Type B pancreatic cell (in vitro differentiated cells): Measurements from ENCODE around the gene MBD5. TPM values are rescaled to one million over a fixed set of nuclear protein-coding genes. Genes with fewer than 3 reads are reported as not detected.
A peak's percentile ranks its signal among the peaks of the same experiment; 100 is the strongest.

Experiments
- DNase-seq: peaks from one replicate; pipeline ENCODE4 v3.0.0; 2021; ENCODE audit warnings: mixed read lengths; ENCODE audit not compliant: unreplicated experiment; ENCODE audit errors: extremely low spot score
- H3K27ac Mint-ChIP-seq: 2 replicates; pipeline ENCODE4 v1.8.0; 2021; ENCODE audit warnings: mild to moderate bottlenecking, mixed read lengths
- H3K27me3 Mint-ChIP-seq: 2 replicates; pipeline ENCODE4 v1.8.0; 2021; ENCODE audit warnings: mixed read lengths
- H3K36me3 Mint-ChIP-seq: 2 replicates; pipeline ENCODE4 v1.8.0; 2021; ENCODE audit warnings: mixed read lengths
- H3K4me1 Mint-ChIP-seq: one replicate; pipeline ENCODE4 v1.8.0; 2021; ENCODE audit warnings: mixed read lengths; ENCODE audit not compliant: unreplicated experiment
- H3K4me3 Mint-ChIP-seq: 2 replicates; pipeline ENCODE4 v1.8.0; 2021; ENCODE audit warnings: mild to moderate bottlenecking, mixed read lengths
- H3K9me3 Mint-ChIP-seq: 2 replicates; pipeline ENCODE4 v1.8.0; 2021; ENCODE audit warnings: mixed read lengths
- total RNA-seq: library from RNA; stranded (reverse); gene quantifications from 2 replicates; pipeline ENCODE4 v1.2.1, GENCODE V29; 2021; ENCODE audit warnings: low replicate concordance
- TF ChIP-seq, protein P1 (sequence below): fragments of 200-600 bp; sonication (generic); conservative IDR thresholded peaks from 2 replicates; pipeline ENCODE4 v1.5.0; 2021; ENCODE audit warnings: antibody characterized with exemption, mild to moderate bottlenecking

MBD5 gene
- total RNA-seq, 1 donor from 2014 or later = 54.7 TPM

DNA sequence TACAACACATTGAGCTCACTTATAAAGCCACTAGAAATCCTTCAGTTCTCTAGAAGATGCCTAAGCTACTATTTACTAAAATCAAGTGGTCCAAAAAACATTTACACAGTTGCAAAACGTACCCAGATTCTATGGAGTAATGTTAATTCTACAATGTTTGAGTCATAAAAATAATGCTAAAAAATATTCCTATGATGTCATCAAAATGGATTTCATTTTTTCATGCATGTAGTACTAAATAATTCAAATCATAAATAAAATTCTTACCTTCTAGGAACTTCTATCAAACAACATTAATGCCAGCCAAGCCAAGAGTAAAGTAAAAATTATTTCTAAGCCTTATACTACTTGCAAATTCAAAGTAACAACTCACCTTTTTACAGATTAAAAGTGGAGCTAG lies 454.7 kb downstream of the MBD5 start:
- DNase-seq = no peak
- TF ChIP-seq, protein P1, sequence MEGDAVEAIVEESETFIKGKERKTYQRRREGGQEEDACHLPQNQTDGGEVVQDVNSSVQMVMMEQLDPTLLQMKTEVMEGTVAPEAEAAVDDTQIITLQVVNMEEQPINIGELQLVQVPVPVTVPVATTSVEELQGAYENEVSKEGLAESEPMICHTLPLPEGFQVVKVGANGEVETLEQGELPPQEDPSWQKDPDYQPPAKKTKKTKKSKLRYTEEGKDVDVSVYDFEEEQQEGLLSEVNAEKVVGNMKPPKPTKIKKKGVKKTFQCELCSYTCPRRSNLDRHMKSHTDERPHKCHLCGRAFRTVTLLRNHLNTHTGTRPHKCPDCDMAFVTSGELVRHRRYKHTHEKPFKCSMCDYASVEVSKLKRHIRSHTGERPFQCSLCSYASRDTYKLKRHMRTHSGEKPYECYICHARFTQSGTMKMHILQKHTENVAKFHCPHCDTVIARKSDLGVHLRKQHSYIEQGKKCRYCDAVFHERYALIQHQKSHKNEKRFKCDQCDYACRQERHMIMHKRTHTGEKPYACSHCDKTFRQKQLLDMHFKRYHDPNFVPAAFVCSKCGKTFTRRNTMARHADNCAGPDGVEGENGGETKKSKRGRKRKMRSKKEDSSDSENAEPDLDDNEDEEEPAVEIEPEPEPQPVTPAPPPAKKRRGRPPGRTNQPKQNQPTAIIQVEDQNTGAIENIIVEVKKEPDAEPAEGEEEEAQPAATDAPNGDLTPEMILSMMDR = no peak
- no peaks in the 10 kb centered on the region for H3K27me3 Mint-ChIP-seq
- H3K4me3 Mint-ChIP-seq = no peak overlapping the region
- no peaks in the 10 kb centered on the region for H3K9me3 Mint-ChIP-seq
- H3K36me3 Mint-ChIP-seq = no peaks in the 10 kb centered on the region
- H3K4me1 Mint-ChIP-seq = no peaks in the 10 kb centered on the region
- no peak overlapping the region for H3K27ac Mint-ChIP-seq

GRCh38 chr2:148479398-148479797 lies 458.5 kb downstream of the MBD5 start:
- Mint-ChIP-seq H3K27ac (no peak overlapping the region), H3K9me3 (peaks cover 6% of the 10 kb centered on the region), H3K36me3 (peaks cover 4% of the 10 kb centered on the region), H3K4me3 (no peak overlapping the region), H3K27me3 (no peaks in the 10 kb centered on the region), H3K4me1 (peaks cover 13% of the 10 kb centered on the region)
- TF ChIP-seq, protein P1 = no peak
- no peak for DNase-seq

DNA sequence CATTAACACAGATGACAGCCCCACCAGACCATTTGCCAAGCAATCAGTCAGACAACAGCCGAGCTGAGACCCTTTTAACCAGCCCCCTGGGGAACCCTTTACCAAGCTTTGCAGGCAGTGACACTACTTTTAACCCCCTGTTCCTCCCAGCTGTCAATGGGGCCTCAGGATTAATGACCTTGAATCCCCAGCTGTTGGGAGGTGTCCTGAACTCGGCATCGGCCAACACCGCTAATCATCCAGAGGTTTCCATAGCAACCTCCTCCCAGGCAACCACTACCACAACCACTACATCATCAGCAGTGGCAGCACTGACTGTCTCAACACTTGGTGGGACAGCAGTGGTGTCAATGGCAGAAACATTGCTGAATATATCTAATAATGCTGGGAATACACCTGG lies 462.8 kb downstream of the MBD5 start:
- H3K27me3 Mint-ChIP-seq = no peaks in the 10 kb centered on the region
- no peak for DNase-seq
- H3K9me3 Mint-ChIP-seq = peaks cover 11% of the 10 kb centered on the region
- TF ChIP-seq, protein P1 = no peak
- H3K4me3 Mint-ChIP-seq = no peak overlapping the region
- H3K4me1 Mint-ChIP-seq = peaks cover 26% of the 10 kb centered on the region
- peaks cover 20% of the 10 kb centered on the region for H3K36me3 Mint-ChIP-seq
- no peak overlapping the region for H3K27ac Mint-ChIP-seq

- Mint-ChIP-seq H3K4me1 (peaks cover 26% of the 10 kb centered on the region), H3K27ac (no peak overlapping the region), H3K27me3 (no peaks in the 10 kb centered on the region), H3K4me3 (no peak overlapping the region), H3K9me3 (peaks cover 11% of the 10 kb centered on the region), H3K36me3 (peaks cover 20% of the 10 kb centered on the region)
- TF ChIP-seq, protein P1 = no peak
- DNase-seq = no peak
Observed at GRCh38 chr2:148484066-148484465, 463.2 kb downstream of the MBD5 start.

DNA sequence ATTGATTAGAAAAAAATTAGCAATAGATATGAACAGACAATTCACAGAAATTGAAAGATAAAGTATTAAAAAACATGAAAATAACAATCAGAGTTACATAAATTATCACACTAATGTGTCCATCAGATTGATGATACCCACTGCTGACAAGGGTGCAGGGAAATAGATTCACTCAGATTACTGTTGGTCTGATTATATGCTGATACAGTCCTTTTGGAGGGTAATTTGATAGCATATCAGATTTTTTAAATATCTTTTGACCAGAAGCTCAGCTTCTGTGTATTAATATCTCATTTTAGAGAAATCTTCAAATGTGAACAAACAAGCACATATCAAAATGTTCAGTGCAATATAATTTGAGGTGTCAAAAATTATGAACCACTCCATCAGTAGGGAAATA lies 465.8 kb downstream of the MBD5 start:
- Mint-ChIP-seq H3K9me3 (peaks cover 11% of the 10 kb centered on the region), H3K4me3 (no peak overlapping the region), H3K27me3 (no peaks in the 10 kb centered on the region), H3K36me3 (peaks cover 37% of the 10 kb centered on the region), H3K4me1 (peaks cover 40% of the 10 kb centered on the region), H3K27ac (peak overlapping the region; percentile 77)
- TF ChIP-seq, protein P1 = no peak
- DNase-seq = no peak

DNA sequence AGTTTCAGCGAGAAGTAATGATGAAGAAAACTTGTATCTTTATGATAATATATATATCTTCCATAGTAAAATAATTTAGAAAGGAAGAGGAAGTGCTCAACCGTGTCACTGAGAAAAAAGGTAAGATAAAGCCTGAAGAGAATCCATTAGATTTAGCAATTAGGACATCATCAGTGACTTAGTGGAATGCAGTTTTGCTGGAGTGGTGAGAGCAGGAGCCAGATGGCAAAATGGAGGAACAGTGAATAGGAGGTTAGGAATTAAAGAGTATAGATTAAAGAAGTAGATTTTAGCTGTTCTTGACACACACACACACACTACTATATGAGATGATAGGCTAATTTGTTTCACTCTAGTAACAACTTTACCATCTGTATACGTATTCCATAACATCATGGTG lies 466.5 kb downstream of the MBD5 start:
- Mint-ChIP-seq H3K9me3 (peaks cover 11% of the 10 kb centered on the region), H3K27me3 (no peaks in the 10 kb centered on the region), H3K36me3 (peaks cover 37% of the 10 kb centered on the region), H3K4me3 (peak overlapping the region; percentile 35), H3K27ac (peak overlapping the region; percentile 77), H3K4me1 (peaks cover 46% of the 10 kb centered on the region)
- TF ChIP-seq, protein P1 = no peak
- DNase-seq = no peak
